Hepatocyte (in vitro differentiated cells): ENCODE data around the gene MAPKBP1. TPM values are rescaled to one million over a fixed set of nuclear protein-coding genes. Genes with fewer than 3 reads are reported as not detected.

Source experiments
- DNase-seq: peaks from one replicate; pipeline ENCODE4 v3.0.0-alpha.2; 2016; ENCODE audit warnings: low spot score
- H2AFZ ChIP-seq: fragments of 200-600 bp; sonication (generic); 2 replicates; pipeline ENCODE4 v1.6.0; 2016; ENCODE audit warnings: antibody characterized with exemption, mild to moderate bottlenecking
- H3K27ac ChIP-seq: fragments of 200-600 bp; sonication (generic); 2 replicates; pipeline ENCODE4 v1.5.1; 2016; ENCODE audit warnings: mild to moderate bottlenecking
- H3K27me3 ChIP-seq: fragments of 200-600 bp; sonication (generic); 2 replicates; pipeline ENCODE4 v1.6.1; 2016
- H3K36me3 ChIP-seq: fragments of 200-600 bp; sonication (generic); replicated peaks from 2 replicates; pipeline ENCODE4 v1.5.1; 2016; ENCODE audit warnings: low read depth; ENCODE audit not compliant: insufficient read depth
- H3K4me1 ChIP-seq: fragments of 200-600 bp; sonication (generic); 2 replicates; pipeline ENCODE4 v1.5.1; 2016; ENCODE audit warnings: mild to moderate bottlenecking, moderate library complexity; ENCODE audit not compliant: insufficient read depth
- H3K4me2 ChIP-seq: fragments of 200-600 bp; sonication (generic); 2 replicates; pipeline ENCODE4 v1.6.0; 2016
- H3K4me3 ChIP-seq: fragments of 200-600 bp; sonication (generic); 2 replicates; pipeline ENCODE4 v1.5.1; 2016; ENCODE audit warnings: mild to moderate bottlenecking
- H3K79me2 ChIP-seq: fragments of 200-600 bp; sonication (generic); 2 replicates; pipeline ENCODE4 v1.6.0; 2017; ENCODE audit warnings: mild to moderate bottlenecking
- H3K9me2 ChIP-seq: fragments of 200-600 bp; sonication (generic); replicated peaks from 2 replicates; pipeline ENCODE4 v1.6.0; 2017; ENCODE audit warnings: mild to moderate bottlenecking; ENCODE audit not compliant: insufficient read depth
- H3K9me3 ChIP-seq: fragments of 200-600 bp; sonication (generic); 2 replicates; pipeline ENCODE4 v1.5.1; 2016; ENCODE audit warnings: low read depth, mild to moderate bottlenecking
- H4K20me1 ChIP-seq: fragments of 200-600 bp; sonication (generic); 2 replicates; pipeline ENCODE4 v1.6.0; 2016; ENCODE audit warnings: mild to moderate bottlenecking; ENCODE audit not compliant: insufficient read depth, poor library complexity, severe bottlenecking
- CTCF ChIP-seq: fragments of 200-600 bp; sonication (generic); IDR thresholded peaks from 2 replicates; pipeline ENCODE4 v1.5.1; 2016; ENCODE audit warnings: antibody characterized with exemption, mild to moderate bottlenecking; ENCODE audit not compliant: poor library complexity
- EZH2 ChIP-seq: fragments of 200-600 bp; sonication (generic); IDR thresholded peaks from 2 replicates; pipeline ENCODE4 v1.6.1; 2016; ENCODE audit warnings: antibody characterized with exemption, mild to moderate bottlenecking, borderline replicate concordance
- EZH2phosphoT487 ChIP-seq: fragments of 200-600 bp; sonication (generic); IDR thresholded peaks from one replicate; pipeline ENCODE4 v1.6.1; 2018; ENCODE audit warnings: antibody characterized with exemption, mild to moderate bottlenecking, low read depth, moderate library complexity; ENCODE audit not compliant: unreplicated experiment, severe bottlenecking
- WGBS: methylation state at CpG from one replicate; pipeline ENCODE4 v1.1.6; 2016; ENCODE audit warnings: low lambda C conversion rate; ENCODE audit errors: missing lambda C conversion rate; 5-methylcytosine and 5-hydroxymethylcytosine counted together
- polyA plus RNA-seq: library from polyadenylated mRNA; unstranded; fragments of >200 nt; fragmentation: Nextera tagmentation; extraction: Ambion mirVana; gene quantifications from 2 replicates; pipeline ENCODE4 v1.2.1, GENCODE V29; 2016
- total RNA-seq: library from RNA; depleted of rRNA; stranded (reverse); fragments of >200 nt; gene quantifications from 2 replicates; pipeline ENCODE4 v1.2.3, GENCODE V29; 2014

The MAPKBP1 gene
- total and polyA plus RNA-seq, 2 experiments from 2014 or later = 18.6 to 24.5 TPM

DNA sequence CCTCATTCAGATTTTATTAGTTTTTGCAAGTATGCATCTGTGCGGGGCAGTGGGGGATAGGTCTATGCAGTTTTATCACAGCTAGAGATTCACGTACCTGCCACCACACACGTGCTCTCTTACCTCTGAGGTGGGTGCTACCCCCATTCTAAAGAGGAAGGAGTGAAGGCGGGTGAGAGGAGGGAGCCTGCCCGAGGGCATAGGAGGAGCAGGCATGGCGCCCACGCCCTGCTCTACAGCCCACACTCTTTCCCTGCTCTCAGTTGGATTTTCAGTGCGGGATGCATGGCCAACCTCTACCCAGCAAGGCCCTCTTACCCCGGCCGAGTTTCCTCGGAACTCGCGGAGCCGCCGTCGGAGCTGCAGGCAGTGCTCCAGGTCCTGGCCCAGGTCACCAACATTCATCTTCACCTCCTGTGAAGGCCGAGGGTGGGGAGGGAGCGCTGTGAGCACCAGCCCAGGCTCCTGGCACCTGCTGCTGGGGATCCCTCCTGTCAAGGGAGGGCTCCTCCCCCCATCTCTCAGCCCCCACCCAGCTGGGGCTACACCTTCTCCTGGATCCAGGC is 91.3 kb downstream of the MAPKBP1 start:
- WGBS = 84% methylated on average over 17 of the region's 18 CpGs

GRCh38 chr15:41866263-41866703 is 92.0 kb downstream of the MAPKBP1 start:
- H3K9me3 ChIP-seq = no peaks in the 10 kb centered on the region
- H3K27me3 ChIP-seq = no peaks in the 10 kb centered on the region
- 35% methylated on average over 8 of the region's 8 CpGs for WGBS
- no peaks in the 10 kb centered on the region for H3K79me2 ChIP-seq
- H4K20me1 ChIP-seq = no peaks in the 10 kb centered on the region
- H3K36me3 ChIP-seq = no peaks in the 10 kb centered on the region
- DNase-seq = peak; percentile 28
- H3K4me1 ChIP-seq = peaks cover 12% of the 10 kb centered on the region
- TF ChIP-seq EZH2 = no peak
- no peak for TF ChIP-seq CTCF
- TF ChIP-seq EZH2phosphoT487 = no peak
- no peak overlapping the region for H3K27ac ChIP-seq
- no peaks in the 10 kb centered on the region for H3K9me2 ChIP-seq
- H2AFZ ChIP-seq = no peak overlapping the region
- no peak overlapping the region for H3K4me3 ChIP-seq
- no peak overlapping the region for H3K4me2 ChIP-seq

More for the DNA sequence above, 91.3 kb downstream of the MAPKBP1 start:
- peaks cover 12% of the 10 kb centered on the region for H3K4me1 ChIP-seq
- H3K79me2 ChIP-seq = no peaks in the 10 kb centered on the region
- H4K20me1 ChIP-seq = no peaks in the 10 kb centered on the region
- H3K27me3 ChIP-seq = no peaks in the 10 kb centered on the region
- TF ChIP-seq EZH2phosphoT487 (no peak), EZH2 (no peak), CTCF (no peak)
- no peaks in the 10 kb centered on the region for H3K9me2 ChIP-seq
- no peak overlapping the region for H3K4me2 ChIP-seq
- DNase-seq = no peak
- H3K27ac ChIP-seq = no peak overlapping the region
- no peak overlapping the region for H2AFZ ChIP-seq
- H3K36me3 ChIP-seq = no peaks in the 10 kb centered on the region
- no peaks in the 10 kb centered on the region for H3K9me3 ChIP-seq
- H3K4me3 ChIP-seq = no peak overlapping the region

DNA sequence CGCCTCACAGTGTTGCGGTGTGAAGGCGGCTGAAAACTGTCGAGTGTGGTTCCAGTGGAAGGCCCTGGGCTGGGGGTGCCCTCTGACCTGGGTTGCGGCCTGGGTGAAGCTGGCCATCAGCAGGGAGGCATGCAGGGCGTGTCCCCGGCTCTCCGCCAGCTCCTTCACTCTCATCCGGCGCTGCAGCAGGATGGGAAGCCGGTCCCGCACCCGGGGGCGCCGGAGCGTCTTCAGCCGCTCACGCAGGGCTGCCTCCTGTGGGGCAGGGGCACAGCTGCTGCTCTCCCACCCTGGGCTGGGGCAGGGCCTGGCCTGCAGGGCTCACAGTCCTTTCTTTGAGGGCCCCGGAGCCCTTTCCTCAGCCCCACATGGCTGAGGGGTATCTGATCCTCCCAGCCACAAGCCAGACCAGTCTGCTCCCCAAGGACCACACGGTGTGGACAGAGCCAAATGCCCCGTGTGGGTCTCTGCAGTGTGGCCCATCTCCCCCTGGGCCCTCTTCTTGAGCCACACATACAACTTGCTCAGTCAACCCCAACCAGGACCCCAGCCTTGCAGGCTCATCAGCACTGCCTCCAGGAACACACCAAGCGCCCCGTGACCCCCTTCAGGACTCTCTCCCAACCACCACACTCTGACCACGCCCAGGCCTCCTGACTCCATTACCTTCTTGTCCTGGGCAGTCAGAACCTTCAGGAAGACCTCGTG is 92.7 kb downstream of the MAPKBP1 start:
- H2AFZ ChIP-seq = no peak overlapping the region
- WGBS = 87% methylated on average over 25 of the region's 25 CpGs
- no peak overlapping the region for H3K4me2 ChIP-seq
- H4K20me1 ChIP-seq = no peaks in the 10 kb centered on the region
- no peak overlapping the region for H3K4me3 ChIP-seq
- no peaks in the 10 kb centered on the region for H3K9me2 ChIP-seq
- H3K36me3 ChIP-seq = no peaks in the 10 kb centered on the region
- H3K79me2 ChIP-seq = no peaks in the 10 kb centered on the region
- H3K9me3 ChIP-seq = no peaks in the 10 kb centered on the region
- no peak overlapping the region for H3K27ac ChIP-seq
- no peak for DNase-seq
- peaks cover 12% of the 10 kb centered on the region for H3K4me1 ChIP-seq
- no peak for TF ChIP-seq EZH2
- TF ChIP-seq CTCF = no peak
- no peak for TF ChIP-seq EZH2phosphoT487
- no peaks in the 10 kb centered on the region for H3K27me3 ChIP-seq
